PC-3 (cell line): ENCODE data around the gene PDSS2.

ENCODE experiments used
- EZH2 ChIP-seq: fragments of 300-600 bp; sonication (generic); IDR thresholded peaks from one replicate; pipeline ENCODE4 v1.6.1; 2017; ENCODE audit warnings: antibody characterized with exemption, mild to moderate bottlenecking, low read length; ENCODE audit not compliant: unreplicated experiment
- EZH2phosphoT487 ChIP-seq: fragments of 300-600 bp; sonication (generic); IDR thresholded peaks from 2 replicates; pipeline ENCODE4 v1.6.1; 2018; ENCODE audit warnings: mild to moderate bottlenecking, antibody characterized with exemption, low read length, borderline replicate concordance
- TF ChIP-seq, protein P1 (sequence below): fragments of 300-600 bp; sonication (generic); conservative IDR thresholded peaks from 2 replicates; pipeline ENCODE4 v1.5.1; 2017; ENCODE audit warnings: antibody characterized with exemption, low read depth, mild to moderate bottlenecking, low read length

DNA sequence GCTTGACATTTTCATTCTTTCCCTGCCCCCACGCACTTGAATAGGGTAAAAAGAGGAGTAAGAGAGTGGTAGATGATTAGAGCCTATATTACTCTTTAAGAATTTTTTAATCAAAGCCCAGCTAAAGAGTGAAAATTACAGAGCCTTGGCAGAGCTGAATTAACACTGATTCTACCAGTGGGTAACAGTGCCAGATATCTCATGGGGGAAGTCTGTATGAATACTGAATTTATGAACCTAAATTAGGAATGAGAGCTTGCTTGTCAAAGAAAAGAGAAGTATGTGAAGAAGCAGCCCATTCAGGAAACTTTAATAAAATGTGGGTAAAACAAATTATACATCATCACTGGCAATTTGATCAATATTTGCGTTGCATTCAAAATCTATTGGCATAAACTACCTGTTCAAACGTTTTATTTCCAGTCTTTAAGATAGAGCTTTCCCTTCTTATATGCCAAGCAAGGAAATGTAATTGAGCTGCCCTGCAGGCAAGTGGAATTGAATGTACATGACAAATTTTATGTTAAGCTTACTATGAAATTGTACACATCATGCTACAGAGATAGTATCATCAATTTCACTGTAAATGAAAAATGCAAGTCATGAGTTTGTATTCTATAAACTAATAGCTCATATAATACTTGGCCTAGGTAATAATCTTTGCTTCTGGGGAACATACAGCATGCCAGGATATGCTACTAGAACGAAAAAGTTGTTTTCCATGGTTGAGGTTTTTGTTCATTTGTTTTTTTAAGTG is 45.1 kb upstream of the PDSS2 start:
- TF ChIP-seq EZH2 (no peak), EZH2phosphoT487 (no peak)
- TF ChIP-seq, protein P1, sequence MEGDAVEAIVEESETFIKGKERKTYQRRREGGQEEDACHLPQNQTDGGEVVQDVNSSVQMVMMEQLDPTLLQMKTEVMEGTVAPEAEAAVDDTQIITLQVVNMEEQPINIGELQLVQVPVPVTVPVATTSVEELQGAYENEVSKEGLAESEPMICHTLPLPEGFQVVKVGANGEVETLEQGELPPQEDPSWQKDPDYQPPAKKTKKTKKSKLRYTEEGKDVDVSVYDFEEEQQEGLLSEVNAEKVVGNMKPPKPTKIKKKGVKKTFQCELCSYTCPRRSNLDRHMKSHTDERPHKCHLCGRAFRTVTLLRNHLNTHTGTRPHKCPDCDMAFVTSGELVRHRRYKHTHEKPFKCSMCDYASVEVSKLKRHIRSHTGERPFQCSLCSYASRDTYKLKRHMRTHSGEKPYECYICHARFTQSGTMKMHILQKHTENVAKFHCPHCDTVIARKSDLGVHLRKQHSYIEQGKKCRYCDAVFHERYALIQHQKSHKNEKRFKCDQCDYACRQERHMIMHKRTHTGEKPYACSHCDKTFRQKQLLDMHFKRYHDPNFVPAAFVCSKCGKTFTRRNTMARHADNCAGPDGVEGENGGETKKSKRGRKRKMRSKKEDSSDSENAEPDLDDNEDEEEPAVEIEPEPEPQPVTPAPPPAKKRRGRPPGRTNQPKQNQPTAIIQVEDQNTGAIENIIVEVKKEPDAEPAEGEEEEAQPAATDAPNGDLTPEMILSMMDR: no peak
